H1 (cell line): ENCODE results near the gene RBM8A. TPM values are rescaled to one million over a fixed set of nuclear protein-coding genes. Genes with fewer than 3 reads are reported as not detected.

Experiments
- CTCF ChIA-PET: fragments of 300-600 bp; sonication (Branson Sonifier 250); formaldehyde crosslinking; loops from one replicate; lab custom pipeline; 2021; ENCODE audit not compliant: partially characterized antibody; lab: Charles Lee
- POLR2A ChIA-PET: fragments of 300-600 bp; sonication (Branson Sonifier 250); formaldehyde crosslinking; loops from one replicate; lab custom pipeline; 2021; ENCODE audit warnings: inconsistent platforms; ENCODE audit not compliant: partially characterized antibody; lab: Charles Lee
- DNase-seq, 2 experiments: peaks; one replicate each; pipeline versions ENCODE4 v3.0.0 to v3.0.0-alpha.2; 2010 to 2022; ENCODE audit warnings: low spot score in 2 of 2, low read depth in 1 of 2, mixed read lengths in 1 of 2
- FAIRE-seq: peaks from 2 replicates; lab custom pipeline; 2011; peaks lifted over from hg19 to GRCh38; lab: Jason Lieb, UNC
- H2AFZ ChIP-seq: 2 replicates; pipeline ENCODE4 v1.8.1; 2012; ENCODE audit warnings: low read length, inconsistent platforms
- H2AK5ac ChIP-seq: 2 replicates; pipeline ENCODE4 v1.6.1; 2013; ENCODE audit warnings: low read depth, low read length
- H2BK120ac ChIP-seq: replicated peaks from 2 replicates; pipeline ENCODE3; 2013; ENCODE audit warnings: low read depth, low read length, inconsistent platforms
- H2BK12ac ChIP-seq: 2 replicates; pipeline ENCODE4 v1.6.1; 2013; ENCODE audit warnings: low read depth, low read length
- H2BK15ac ChIP-seq: 2 replicates; pipeline ENCODE4 v1.6.1; 2013; ENCODE audit warnings: low read length
- H2BK20ac ChIP-seq: 2 replicates; pipeline ENCODE4 v1.6.1; 2013; ENCODE audit warnings: low read length
- H2BK5ac ChIP-seq: 2 replicates; pipeline ENCODE4 v1.6.1; 2013; ENCODE audit warnings: low read depth, low read length
- H3K14ac ChIP-seq: 2 replicates; pipeline ENCODE4 v1.6.1; 2013; ENCODE audit warnings: inconsistent platforms; ENCODE audit not compliant: insufficient read length
- H3K18ac ChIP-seq: 2 replicates; pipeline ENCODE4 v1.6.1; 2013; ENCODE audit warnings: low read length; ENCODE audit errors: extremely low read depth
- H3K23ac ChIP-seq: 2 replicates; pipeline ENCODE4 v1.6.1; 2013; ENCODE audit warnings: inconsistent platforms; ENCODE audit not compliant: insufficient read length
- H3K23me2 ChIP-seq: 2 replicates; pipeline ENCODE4 v1.6.1; 2013; ENCODE audit warnings: low read depth, low read length
- H3K27ac ChIP-seq: 2 replicates; pipeline ENCODE4 v1.6.1; 2011; ENCODE audit warnings: low read depth, low read length, inconsistent platforms
- H3K27me3 ChIP-seq, 4 experiments: replicated peaks in 1 of 4; 1 replicate in 1 of 4; 2 replicates in 3 of 4; pipeline versions ENCODE4 v1.6.1 to v1.8.1; 2011 to 2013; ENCODE audit warnings: low read length in 3 of 4, mild to moderate bottlenecking in 3 of 4, inconsistent platforms in 2 of 4, mixed read lengths in 2 of 4, moderate library complexity in 1 of 4; ENCODE audit not compliant: control insufficient read depth in 3 of 4, insufficient read depth in 3 of 4; ENCODE audit errors: extremely low read depth in 1 of 4
- H3K36me3 ChIP-seq, 4 experiments: 2 replicates each; pipeline versions ENCODE4 v1.6.1 to v1.8.1; 2011 to 2013; ENCODE audit warnings: mild to moderate bottlenecking in 4 of 4, low read length in 3 of 4, moderate library complexity in 2 of 4, control low read depth in 1 of 4, inconsistent platforms in 1 of 4; ENCODE audit not compliant: insufficient read depth in 4 of 4, control insufficient read depth in 2 of 4
- H3K4ac ChIP-seq: replicated peaks from 2 replicates; pipeline ENCODE3; 2013; ENCODE audit warnings: low read length, low read depth, mixed read lengths, inconsistent platforms; ENCODE audit not compliant: insufficient read length
- H3K4me1 ChIP-seq, 4 experiments: replicated peaks in 1 of 4; 1 replicate in 1 of 4; 2 replicates in 3 of 4; pipeline versions ENCODE4 v1.6.1 to v1.8.1; 2011 to 2013; ENCODE audit warnings: low read length in 3 of 4, inconsistent platforms in 2 of 4, mixed read lengths in 1 of 4; ENCODE audit not compliant: insufficient read depth in 4 of 4, control insufficient read depth in 3 of 4
- H3K4me2 ChIP-seq, 2 experiments: 2 replicates each; pipeline versions ENCODE4 v1.6.1 to v1.8.1; 2011 to 2013; ENCODE audit warnings: low read depth in 2 of 2, low read length in 2 of 2, control low read depth in 1 of 2, inconsistent platforms in 1 of 2, mild to moderate bottlenecking in 1 of 2; ENCODE audit not compliant: insufficient read depth in 1 of 2
- H3K4me3 ChIP-seq, 4 experiments: fragments of 200-600, 300-600 bp in 1 of 4; sonication (generic), shearing (Covaris generic), sonication (Bioruptor Twin) in 1 of 4; 2 replicates each; pipeline versions ENCODE4 v1.5.1 to v1.8.1; 2011 to 2016; ENCODE audit warnings: low read length in 4 of 4, low read depth in 3 of 4, control low read depth in 2 of 4, inconsistent platforms in 2 of 4, mild to moderate bottlenecking in 2 of 4, mixed read lengths in 1 of 4, moderate library complexity in 1 of 4; ENCODE audit not compliant: insufficient read depth in 2 of 4; ENCODE audit errors: extremely low read depth in 1 of 4
- H3K56ac ChIP-seq: replicated peaks from 2 replicates; pipeline ENCODE3; 2013; ENCODE audit warnings: low read depth, mild to moderate bottlenecking, mixed read lengths, low read length, inconsistent platforms; ENCODE audit not compliant: insufficient read length
- H3K79me1 ChIP-seq: 2 replicates; pipeline ENCODE4 v1.6.1; 2013; ENCODE audit warnings: low read depth, low read length, control low read depth
- H3K79me2 ChIP-seq, 2 experiments: 2 replicates each; pipeline versions ENCODE4 v1.6.1 to v1.8.1; 2012 to 2013; ENCODE audit warnings: low read length in 2 of 2, mild to moderate bottlenecking in 2 of 2, inconsistent platforms in 1 of 2; ENCODE audit not compliant: insufficient read depth in 2 of 2, control insufficient read depth in 1 of 2
- H3K9ac ChIP-seq, 4 experiments: replicated peaks in 1 of 4; 1 replicate in 1 of 4; 2 replicates in 3 of 4; pipeline versions ENCODE4 v1.6.1 to v1.8.1; 2011 to 2013; ENCODE audit warnings: low read depth in 3 of 4, low read length in 3 of 4, control low read depth in 2 of 4, mild to moderate bottlenecking in 2 of 4, moderate library complexity in 2 of 4, inconsistent platforms in 1 of 4; ENCODE audit errors: extremely low read depth in 1 of 4
- H3K9me3 ChIP-seq, 2 experiments: 2 replicates each; pipeline versions ENCODE4 v1.6.1 to v1.8.1; 2012 to 2013; ENCODE audit warnings: mild to moderate bottlenecking in 2 of 2, moderate library complexity in 2 of 2, control low read depth in 1 of 2, inconsistent platforms in 1 of 2, low read depth in 1 of 2, low read length in 1 of 2, mixed read lengths in 1 of 2; ENCODE audit not compliant: insufficient read depth in 2 of 2
- H4K20me1 ChIP-seq, 2 experiments: replicated peaks in 1 of 2; 2 replicates each; pipeline versions ENCODE3 to v1.8.1; 2011 to 2013; ENCODE audit warnings: inconsistent platforms in 2 of 2, low read length in 2 of 2, mild to moderate bottlenecking in 1 of 2; ENCODE audit not compliant: insufficient read depth in 2 of 2, control insufficient read depth in 1 of 2
- H4K5ac ChIP-seq: 2 replicates; pipeline ENCODE4 v1.6.1; 2013; ENCODE audit warnings: low read length, low read depth, mixed read lengths, inconsistent platforms; ENCODE audit not compliant: insufficient read length
- H4K8ac ChIP-seq: 2 replicates; pipeline ENCODE4 v1.8.0; 2013; ENCODE audit warnings: mild to moderate bottlenecking, moderate library complexity, low read length, inconsistent platforms; ENCODE audit not compliant: insufficient read depth; ENCODE audit errors: extremely low read depth
- H4K91ac ChIP-seq: replicated peaks from 2 replicates; pipeline ENCODE3; 2013; ENCODE audit warnings: low read length, mixed read lengths, inconsistent platforms; ENCODE audit not compliant: insufficient read length
- ASH2L ChIP-seq: fragments of 200-600, 300-600 bp; sonication (generic); IDR thresholded peaks from one replicate; pipeline ENCODE4 v1.7.1; 2017; ENCODE audit warnings: low read length
- BCL11A ChIP-seq, 2 experiments: IDR thresholded peaks; one replicate each; pipeline ENCODE4 v1.6.1; 2011; ENCODE audit warnings: low read depth in 2 of 2, low read length in 2 of 2, mild to moderate bottlenecking in 2 of 2
- CBX8 ChIP-seq: fragments of 300-800, 300-1000 bp; sonication (generic); IDR thresholded peaks from 2 replicates; pipeline ENCODE4 v1.7.1; 2016; ENCODE audit warnings: low read depth, low read length, borderline replicate concordance
- CEBPB ChIP-seq: IDR thresholded peaks from 2 replicates; pipeline ENCODE4 v1.6.1; 2012; ENCODE audit warnings: low read depth, low read length
- CTBP2 ChIP-seq: IDR thresholded peaks from 2 replicates; pipeline ENCODE4 v1.7.0; 2011; ENCODE audit warnings: borderline replicate concordance, mild to moderate bottlenecking, moderate library complexity, mixed read lengths, low read length; ENCODE audit not compliant: insufficient read depth, insufficient read length
- FOSL1 ChIP-seq: IDR thresholded peaks from 2 replicates; pipeline ENCODE4 v1.6.1; 2011; ENCODE audit warnings: mild to moderate bottlenecking, low read depth, low read length, moderate library complexity; ENCODE audit not compliant: insufficient read depth
- GTF2F1 ChIP-seq: IDR thresholded peaks from 2 replicates; pipeline ENCODE4 v1.6.1; 2012; ENCODE audit warnings: low read depth, low read length, improper control_type of control experiment, borderline replicate concordance
- HDAC6 ChIP-seq: IDR thresholded peaks from one replicate; pipeline ENCODE4 v1.7.1; 2012; ENCODE audit warnings: low read depth, mild to moderate bottlenecking, inconsistent platforms, low read length, moderate library complexity
- JUN ChIP-seq: IDR thresholded peaks from 2 replicates; pipeline ENCODE4 v1.6.1; 2011; ENCODE audit warnings: low read depth, mild to moderate bottlenecking, improper control_type of control experiment, low read length
- NANOG ChIP-seq: IDR thresholded peaks from 2 replicates; pipeline ENCODE4 v1.6.1; 2011; ENCODE audit warnings: low read length, low read depth, mild to moderate bottlenecking, inconsistent platforms; ENCODE audit not compliant: insufficient read depth, poor library complexity, severe bottlenecking
- RBBP5 ChIP-seq: IDR thresholded peaks from 2 replicates; pipeline ENCODE4 v1.7.1; 2012; ENCODE audit warnings: low read depth, mild to moderate bottlenecking, inconsistent platforms, low read length, moderate library complexity, borderline replicate concordance
- TEAD4 ChIP-seq: IDR thresholded peaks from 2 replicates; pipeline ENCODE4 v1.6.1; 2012; ENCODE audit warnings: low read depth, low read length, inconsistent platforms, mixed read lengths
- WGBS, 2 experiments: shearing (Covaris generic) in 1 of 2; methylation state at CpG; one replicate each; pipeline versions ENCODE4 v1.1.6 to v1.1.7; 2013 to 2015; ENCODE audit warnings: low lambda C conversion rate in 2 of 2, mixed read lengths in 2 of 2, inconsistent platforms in 1 of 2, low coverage in 1 of 2, missing lambda C conversion rate in 1 of 2; ENCODE audit not compliant: insufficient replicate concordance in 2 of 2, insufficient coverage in 1 of 2, insufficient read length in 1 of 2; ENCODE audit errors: extremely low coverage in 1 of 2, missing lambda C conversion rate in 1 of 2; 5-methylcytosine and 5-hydroxymethylcytosine counted together
- polyA plus RNA-seq, 7 experiments: library from polyadenylated mRNA; depleted of rRNA in 3 of 7; stranded (reverse) in 5 of 7; unstranded in 2 of 7; fragments of >200 nt in 5 of 7; fragments of 200-250 nt in 2 of 7; gene quantifications; 1 replicate in 5 of 7; 2 replicates in 1 of 7; 4 replicates in 1 of 7; pipeline versions ENCODE4 v1.2.1 to v1.2.3, GENCODE V29; 2011 to 2013; ENCODE audit warnings: missing spikeins in 2 of 7, mixed read lengths in 2 of 7
- total RNA-seq: library from RNA; stranded (reverse); fragmentation: NEBNext Ultra II Directional; extraction: Animal tissue kit (Norgen Biotek cat#: 25700); gene quantifications from 2 replicates; pipeline ENCODE4 v1.2.1, GENCODE V29; 2021
- TF ChIP-seq, protein P1 (sequence below): IDR thresholded peaks from 2 replicates; pipeline ENCODE4 v1.6.1; 2012; ENCODE audit warnings: inconsistent platforms

The RBM8A gene
- total and polyA plus RNA-seq, 2 of the 8 experiments (the other 6 are each of a cell fraction or from before 2014, with no cell fraction given), result 125 to 216 TPM

- H2AFZ ChIP-seq, result no peak overlapping the region
- peaks cover 0 to 8% (median 2%) of the 10 kb centered on the region in 4 experiments; a peak in 4 of 7 replicates for H3K4me1 ChIP-seq
- no peak overlapping the region for H3K18ac ChIP-seq
- FAIRE-seq, result no peak
- H3K27ac ChIP-seq, result no peak overlapping the region
- no peak overlapping the region for H2BK20ac ChIP-seq
- H4K91ac ChIP-seq, result no peak overlapping the region
- no peak overlapping the region for H2BK15ac ChIP-seq
- H2BK120ac ChIP-seq, result no peak overlapping the region
- no peak overlapping the region for H3K9ac ChIP-seq
- no peaks in the 10 kb centered on the region for H3K23me2 ChIP-seq
- 80% methylated on average over 4 of the region's 4 CpGs; no CpG with 5 or more reads in 1 of the 2 experiments for WGBS, 2 experiments
- no peaks in the 10 kb centered on the region for H3K79me2 ChIP-seq
- TF ChIP-seq HDAC6 (no peak), JUN (no peak), BCL11A (IDR thresholded peaks at IDR 0.05; ENCODE audit: low read depth in 2 of 2, low read length in 2 of 2) (no peak), CBX8 (no peak), TEAD4 (no peak), GTF2F1 (no peak), FOSL1 (no peak), NANOG (no peak), CEBPB (no peak), RBBP5 (no peak), CTBP2 (no peak), ASH2L (no peak)
- TF ChIP-seq, protein P1, sequence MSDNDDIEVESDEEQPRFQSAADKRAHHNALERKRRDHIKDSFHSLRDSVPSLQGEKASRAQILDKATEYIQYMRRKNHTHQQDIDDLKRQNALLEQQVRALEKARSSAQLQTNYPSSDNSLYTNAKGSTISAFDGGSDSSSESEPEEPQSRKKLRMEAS, result no peak
- TF ChIP-seq, all 59 proteins: peak for 0
- no peak for DNase-seq
- H3K56ac ChIP-seq, result no peak overlapping the region
- no peak overlapping the region for H2BK5ac ChIP-seq
- no peak overlapping the region for H3K4me3 ChIP-seq
- no peaks in the 10 kb centered on the region for H3K27me3 ChIP-seq
- ChIA-PET POLR2A (interaction anchor here (2.8 kb wide), 1 partner anchor 19 kb away, joined by 11 read pairs; the partner anchor contains the start of gene RBM8A), CTCF (interaction anchor here (3.3 kb wide), 1 partner anchor 13 kb away, joined by 10 read pairs; no protein-coding TSS in a partner anchor)
- no peak overlapping the region for H3K4ac ChIP-seq
- H3K9me3 ChIP-seq, result no peaks in the 10 kb centered on the region
- H3K36me3 ChIP-seq, result no peaks in the 10 kb centered on the region
- no peaks in the 10 kb centered on the region for H3K79me1 ChIP-seq
- no peak overlapping the region for H4K8ac ChIP-seq
- H3K4me2 ChIP-seq, result no peak overlapping the region
- H4K5ac ChIP-seq, result no peak overlapping the region
- H3K14ac ChIP-seq, result no peak overlapping the region
- no peak overlapping the region for H3K23ac ChIP-seq
- no peaks in the 10 kb centered on the region for H4K20me1 ChIP-seq
- no peak overlapping the region for H2AK5ac ChIP-seq
- no peak overlapping the region for H2BK12ac ChIP-seq
Measured at GRCh38 chr1:145946477-145946986, 19.2 kb upstream of the RBM8A start.
